Thoracic aorta (tissue), 2 donors: Measurements from ENCODE around the gene REPS2. TPM values are rescaled to one million over a fixed set of nuclear protein-coding genes. Genes with fewer than 3 reads are reported as not detected.

Experiments
- ATAC-seq: fragments of 150-250 bp; one replicate; pipeline ENCODE4 v1.8.0; 2017; ENCODE audit warnings: low read depth; ENCODE audit not compliant: insufficient number of reproducible peaks, low FRiP score
- DNase-seq: peaks from one replicate; pipeline ENCODE4 v3.0.0-alpha.2; 2020; ENCODE audit warnings: low spot score
- H3K27ac ChIP-seq, 2 donors: fragments of 200-600 bp; sonication (generic); 1 replicate in 1 of 2; 2 replicates in 1 of 2; pipeline ENCODE4 v1.5.1; 2016; ENCODE audit warnings: mild to moderate bottlenecking in 2 of 2, moderate library complexity in 2 of 2
- H3K27me3 ChIP-seq: fragments of 200-600 bp; sonication (generic); replicated peaks from 2 replicates; pipeline ENCODE4 v1.6.0; 2016; ENCODE audit warnings: mild to moderate bottlenecking; ENCODE audit not compliant: insufficient read depth
- H3K36me3 ChIP-seq: fragments of 200-600 bp; sonication (generic); one replicate; pipeline ENCODE4 v1.5.1; 2016
- H3K4me1 ChIP-seq, 2 donors: fragments of 200-600 bp; sonication (generic); 1 replicate in 1 of 2; 2 replicates in 1 of 2; pipeline versions ENCODE4 v1.5.1 to v1.6.0; 2016; ENCODE audit warnings: low read depth in 2 of 2, mild to moderate bottlenecking in 1 of 2; ENCODE audit not compliant: control insufficient read depth in 1 of 2
- H3K4me3 ChIP-seq: fragments of 200-600 bp; sonication (generic); 2 replicates; pipeline ENCODE4 v1.5.1; 2016; ENCODE audit warnings: mild to moderate bottlenecking
- H3K9me3 ChIP-seq: fragments of 200-600 bp; sonication (generic); 2 replicates; pipeline ENCODE4 v1.5.1; 2016
- total RNA-seq, 2 donors: library from RNA; depleted of rRNA; stranded (reverse); fragments of >200 nt; gene quantifications; one replicate each; pipeline versions ENCODE4 v1.1.0 to v1.2.3, GENCODE V29; 2016
- TF ChIP-seq, protein P1 (sequence below): fragments of 200-600 bp; sonication (generic); IDR thresholded peaks from one replicate; pipeline ENCODE4 v1.5.1; 2019; ENCODE audit warnings: antibody characterized with exemption

The REPS2 gene
- total RNA-seq, 2 donors from 2014 or later = 4.9 to 22.9 TPM

DNA sequence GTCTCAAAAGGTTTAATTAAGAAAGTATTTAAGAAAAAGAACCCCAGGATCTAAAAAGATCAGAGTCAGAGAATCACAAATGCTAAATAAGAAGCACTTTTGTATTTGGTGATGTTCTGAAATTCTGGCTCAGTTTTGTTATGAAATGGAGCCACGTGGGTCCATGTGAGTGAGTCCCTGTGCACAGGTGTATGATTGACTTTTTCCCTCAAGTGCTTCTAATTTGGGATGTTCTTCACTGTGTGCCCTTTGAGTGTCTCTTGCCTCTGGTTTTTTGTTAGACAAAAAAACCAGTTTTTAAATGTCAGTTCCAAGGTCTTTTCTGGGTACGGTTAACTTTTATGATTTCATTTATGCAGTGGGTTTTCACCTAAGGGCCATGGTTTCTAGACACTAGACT, 44.4 kb downstream of the REPS2 start:
- Histone ChIP-seq H3K4me3 (no peak overlapping the region), H3K9me3 (no peaks in the 10 kb centered on the region), H3K27me3 (no peaks in the 10 kb centered on the region), H3K4me1 (no peaks in the 10 kb centered on the region), H3K27ac (no peak overlapping the region), H3K36me3 (no peaks in the 10 kb centered on the region)
- no peak for ATAC-seq
- TF ChIP-seq, protein P1, sequence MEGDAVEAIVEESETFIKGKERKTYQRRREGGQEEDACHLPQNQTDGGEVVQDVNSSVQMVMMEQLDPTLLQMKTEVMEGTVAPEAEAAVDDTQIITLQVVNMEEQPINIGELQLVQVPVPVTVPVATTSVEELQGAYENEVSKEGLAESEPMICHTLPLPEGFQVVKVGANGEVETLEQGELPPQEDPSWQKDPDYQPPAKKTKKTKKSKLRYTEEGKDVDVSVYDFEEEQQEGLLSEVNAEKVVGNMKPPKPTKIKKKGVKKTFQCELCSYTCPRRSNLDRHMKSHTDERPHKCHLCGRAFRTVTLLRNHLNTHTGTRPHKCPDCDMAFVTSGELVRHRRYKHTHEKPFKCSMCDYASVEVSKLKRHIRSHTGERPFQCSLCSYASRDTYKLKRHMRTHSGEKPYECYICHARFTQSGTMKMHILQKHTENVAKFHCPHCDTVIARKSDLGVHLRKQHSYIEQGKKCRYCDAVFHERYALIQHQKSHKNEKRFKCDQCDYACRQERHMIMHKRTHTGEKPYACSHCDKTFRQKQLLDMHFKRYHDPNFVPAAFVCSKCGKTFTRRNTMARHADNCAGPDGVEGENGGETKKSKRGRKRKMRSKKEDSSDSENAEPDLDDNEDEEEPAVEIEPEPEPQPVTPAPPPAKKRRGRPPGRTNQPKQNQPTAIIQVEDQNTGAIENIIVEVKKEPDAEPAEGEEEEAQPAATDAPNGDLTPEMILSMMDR = no peak
- no peak for DNase-seq

DNA sequence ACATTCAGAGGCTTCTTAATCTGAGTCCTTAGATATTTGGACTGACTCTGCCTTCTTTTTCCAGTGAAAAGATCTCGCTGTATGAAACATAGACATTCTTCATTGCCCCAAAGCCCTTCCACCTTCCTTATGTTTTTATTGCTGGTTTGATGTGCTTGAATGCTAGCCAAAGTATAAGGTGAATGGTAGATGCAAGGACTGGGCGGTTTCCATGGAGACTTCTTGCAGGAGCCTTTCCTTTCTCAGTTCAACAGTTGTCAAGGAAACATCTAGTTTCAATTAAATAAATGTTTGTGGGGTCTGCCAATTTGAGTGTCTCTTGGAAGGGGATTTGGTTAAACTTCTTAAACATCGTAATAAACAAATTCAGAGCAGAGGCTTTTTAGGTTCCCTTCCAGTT, 46.0 kb downstream of the REPS2 start:
- no peak overlapping the region for H3K4me3 ChIP-seq
- H3K4me1 ChIP-seq = no peaks in the 10 kb centered on the region
- no peak for ATAC-seq
- TF ChIP-seq, protein P1 = no peak
- DNase-seq = no peak
- no peak overlapping the region for H3K27ac ChIP-seq
- H3K9me3 ChIP-seq = no peaks in the 10 kb centered on the region
- H3K36me3 ChIP-seq = no peaks in the 10 kb centered on the region
- H3K27me3 ChIP-seq = no peaks in the 10 kb centered on the region

DNA sequence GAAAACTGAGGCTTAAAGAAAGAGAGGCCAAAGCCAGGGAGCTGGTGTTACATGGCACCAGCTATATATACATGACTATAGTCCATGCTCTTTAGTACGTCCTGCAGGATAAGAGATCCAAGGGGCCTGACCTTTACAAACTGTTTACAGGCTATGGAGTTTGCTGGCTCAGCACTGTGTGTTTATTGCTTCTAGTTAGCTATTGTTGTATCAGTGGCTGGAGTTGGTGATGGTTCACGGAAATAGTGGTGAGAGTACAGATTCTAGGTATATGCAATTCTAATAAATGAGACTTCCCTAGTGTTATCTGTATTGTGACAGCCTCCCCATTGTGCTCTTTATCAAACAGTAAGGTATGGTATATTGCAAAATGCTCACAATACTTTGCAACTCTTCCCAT, 46.5 kb downstream of the REPS2 start:
- DNase-seq (no peak), ATAC-seq (no peak)
- Histone ChIP-seq H3K9me3 (no peaks in the 10 kb centered on the region), H3K4me1 (no peaks in the 10 kb centered on the region), H3K4me3 (no peak overlapping the region), H3K36me3 (no peaks in the 10 kb centered on the region), H3K27ac (no peak overlapping the region), H3K27me3 (no peaks in the 10 kb centered on the region)
- TF ChIP-seq, protein P1 = no peak

GRCh38 chrX:16993791-16994318, 47.4 kb downstream of the REPS2 start:
- H3K36me3 ChIP-seq = no peaks in the 10 kb centered on the region
- no peaks in the 10 kb centered on the region for H3K4me1 ChIP-seq
- ATAC-seq (no peak), DNase-seq (no peak)
- TF ChIP-seq, protein P1 = no peak
- no peak overlapping the region for H3K27ac ChIP-seq
- no peak overlapping the region for H3K4me3 ChIP-seq
- H3K27me3 ChIP-seq = no peaks in the 10 kb centered on the region
- no peaks in the 10 kb centered on the region for H3K9me3 ChIP-seq

GRCh38 chrX:16994736-16995135, 48.3 kb downstream of the REPS2 start:
- TF ChIP-seq, protein P1 = no peak
- H3K27ac ChIP-seq = no peak overlapping the region
- no peak overlapping the region for H3K4me3 ChIP-seq
- no peaks in the 10 kb centered on the region for H3K4me1 ChIP-seq
- no peaks in the 10 kb centered on the region for H3K9me3 ChIP-seq
- H3K27me3 ChIP-seq = no peaks in the 10 kb centered on the region
- DNase-seq = no peak
- no peak for ATAC-seq
- no peaks in the 10 kb centered on the region for H3K36me3 ChIP-seq
